HG03469 (cell line): ENCODE data around the gene ZNF407.

Experiments
- ATAC-seq: cut with Tn5 transposase; IDR thresholded peaks from one replicate; pipeline ENCODE4 v1.9.1; 2021; ENCODE audit warnings: mild to moderate bottlenecking, moderate library complexity, moderate number of reproducible peaks; ENCODE audit not compliant: unreplicated experiment

The ZNF407 gene

GRCh38 chr18:74994502-74995418 is 397.1 kb downstream of the ZNF407 start:
- peak; percentile 68 for ATAC-seq

- no peak for ATAC-seq
Measured at GRCh38 chr18:74995419-74995736, 397.7 kb downstream of the ZNF407 start.

GRCh38 chr18:74996055-74996454 is 398.4 kb downstream of the ZNF407 start:
- ATAC-seq = no peak

- ATAC-seq = no peak
Measured at GRCh38 chr18:74996996-74997395, 399.3 kb downstream of the ZNF407 start.

GRCh38 chr18:75000920-75001319 is 403.2 kb downstream of the ZNF407 start:
- no peak for ATAC-seq

- no peak for ATAC-seq
Measured at GRCh38 chr18:75003039-75003438, 405.4 kb downstream of the ZNF407 start.

- ATAC-seq = no peak
Measured at GRCh38 chr18:75003764-75004690, 406.4 kb downstream of the ZNF407 start.

- no peak for ATAC-seq
Measured at GRCh38 chr18:75005626-75006025, 408.0 kb downstream of the ZNF407 start.

GRCh38 chr18:75008186-75008585 is 410.5 kb downstream of the ZNF407 start:
- no peak for ATAC-seq

- no peak for ATAC-seq
Measured at GRCh38 chr18:75009296-75009695, 411.6 kb downstream of the ZNF407 start.

GRCh38 chr18:75009878-75010277 is 412.2 kb downstream of the ZNF407 start:
- no peak for ATAC-seq

GRCh38 chr18:75010278-75010677 is 412.6 kb downstream of the ZNF407 start:
- no peak for ATAC-seq

GRCh38 chr18:75010689-75011088 is 413.0 kb downstream of the ZNF407 start:
- ATAC-seq = no peak

GRCh38 chr18:75016025-75016717 is 418.5 kb downstream of the ZNF407 start:
- peak; percentile 83 for ATAC-seq

GRCh38 chr18:75023473-75023872 is 425.8 kb downstream of the ZNF407 start:
- ATAC-seq = no peak

GRCh38 chr18:75024871-75025270 is 427.2 kb downstream of the ZNF407 start:
- no peak for ATAC-seq

GRCh38 chr18:75025573-75025972 is 427.9 kb downstream of the ZNF407 start:
- no peak for ATAC-seq

- ATAC-seq = no peak
Measured at GRCh38 chr18:75029481-75029880, 431.8 kb downstream of the ZNF407 start.

- ATAC-seq = no peak
Measured at GRCh38 chr18:75031717-75032317, 434.1 kb downstream of the ZNF407 start.

GRCh38 chr18:75033516-75033915 is 435.8 kb downstream of the ZNF407 start:
- ATAC-seq = no peak

GRCh38 chr18:75034937-75035336 is 437.3 kb downstream of the ZNF407 start:
- ATAC-seq = no peak
